Activated T-cell treated with anti-CD3 and anti-CD28 coated beads, Interleukin-2, amount 50 U/mL, for 24 hours (primary cell): ENCODE data around the gene ATG2B.

Source experiments
- DNase-seq: peaks from one replicate; pipeline ENCODE4 v3.0.0-alpha.2; 2020
- H3K27ac Mint-ChIP-seq: 2 replicates; pipeline ENCODE4 v1.8.0; 2020; ENCODE audit warnings: mild to moderate bottlenecking, mixed read lengths
- H3K27me3 Mint-ChIP-seq: 2 replicates; pipeline ENCODE4 v1.8.0; 2020; ENCODE audit warnings: mixed read lengths
- H3K36me3 Mint-ChIP-seq: 2 replicates; pipeline ENCODE4 v1.8.0; 2020; ENCODE audit warnings: low read depth, mixed read lengths
- H3K4me1 Mint-ChIP-seq: 2 replicates; pipeline ENCODE4 v1.8.0; 2020; ENCODE audit warnings: low read depth, mixed read lengths
- H3K4me3 Mint-ChIP-seq: 2 replicates; pipeline ENCODE4 v1.8.0; 2020; ENCODE audit warnings: mild to moderate bottlenecking, moderate library complexity, mixed read lengths
- H3K9me3 Mint-ChIP-seq: 2 replicates; pipeline ENCODE4 v1.8.0; 2020; ENCODE audit warnings: mixed read lengths

Gene ATG2B

DNA sequence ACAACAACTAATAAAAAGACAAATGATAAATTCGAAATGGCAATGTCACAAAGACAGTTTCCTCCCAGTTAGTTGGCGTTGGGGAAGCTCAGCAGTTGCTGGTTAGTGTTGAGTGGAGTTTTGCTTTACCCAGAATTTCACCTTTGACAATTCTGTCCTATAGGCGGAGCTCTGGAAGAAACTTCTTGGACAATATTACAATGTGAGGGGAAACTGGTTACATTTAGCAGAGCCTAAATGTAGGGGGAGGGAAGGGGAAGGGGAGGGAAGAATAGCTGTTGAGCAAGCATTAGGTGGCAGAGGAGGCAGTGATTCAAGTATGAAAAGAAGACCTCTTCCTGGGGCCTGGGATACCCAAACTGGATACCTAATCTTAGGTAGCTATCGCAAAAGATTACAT, 55.7 kb downstream of the ATG2B start:
- DNase-seq, result no peak
- H3K4me1 Mint-ChIP-seq, result no peaks in the 10 kb centered on the region
- H3K27me3 Mint-ChIP-seq, result no peaks in the 10 kb centered on the region
- H3K27ac Mint-ChIP-seq, result no peak overlapping the region
- no peak overlapping the region for H3K4me3 Mint-ChIP-seq
- no peaks in the 10 kb centered on the region for H3K9me3 Mint-ChIP-seq
- peaks cover 85% of the 10 kb centered on the region for H3K36me3 Mint-ChIP-seq

DNA sequence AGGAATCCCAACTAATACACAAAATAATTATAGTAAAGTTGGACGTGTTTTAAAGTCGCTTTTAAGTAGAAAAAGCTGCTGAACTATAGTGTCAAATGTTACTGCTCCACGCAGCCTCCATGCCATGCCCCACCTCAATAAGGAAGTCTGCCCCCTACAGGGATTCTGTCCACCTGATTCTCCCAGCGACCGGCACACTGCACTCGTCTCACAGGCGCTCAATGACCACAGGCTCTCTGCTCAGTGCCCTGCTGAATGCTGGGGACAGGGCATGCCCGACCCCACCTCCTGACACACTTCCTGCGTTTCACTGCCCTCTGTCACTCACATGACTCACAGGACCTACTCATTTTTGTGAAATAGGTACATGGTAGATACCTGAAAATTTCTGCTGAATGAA, 58.2 kb downstream of the ATG2B start:
- DNase-seq, result no peak
- Mint-ChIP-seq H3K4me1 (no peaks in the 10 kb centered on the region), H3K4me3 (no peak overlapping the region), H3K27me3 (no peaks in the 10 kb centered on the region), H3K9me3 (no peaks in the 10 kb centered on the region), H3K27ac (no peak overlapping the region), H3K36me3 (peaks cover 86% of the 10 kb centered on the region)

- H3K36me3 Mint-ChIP-seq, result peaks cover 85% of the 10 kb centered on the region
- no peaks in the 10 kb centered on the region for H3K9me3 Mint-ChIP-seq
- H3K27ac Mint-ChIP-seq, result no peak overlapping the region
- no peak overlapping the region for H3K4me3 Mint-ChIP-seq
- no peaks in the 10 kb centered on the region for H3K4me1 Mint-ChIP-seq
- DNase-seq, result no peak
- no peaks in the 10 kb centered on the region for H3K27me3 Mint-ChIP-seq
Observed at GRCh38 chr14:96303981-96304380, 59.2 kb downstream of the ATG2B start.

GRCh38 chr14:96299441-96299840, 63.7 kb downstream of the ATG2B start:
- Mint-ChIP-seq H3K27ac (no peak overlapping the region), H3K4me1 (no peaks in the 10 kb centered on the region), H3K27me3 (no peaks in the 10 kb centered on the region), H3K9me3 (no peaks in the 10 kb centered on the region), H3K4me3 (no peak overlapping the region), H3K36me3 (peaks cover 66% of the 10 kb centered on the region)
- DNase-seq, result no peak

GRCh38 chr14:96297997-96298515, 65.1 kb downstream of the ATG2B start:
- Mint-ChIP-seq H3K27ac (no peak overlapping the region), H3K9me3 (no peaks in the 10 kb centered on the region), H3K27me3 (no peaks in the 10 kb centered on the region), H3K4me1 (no peaks in the 10 kb centered on the region), H3K36me3 (peaks cover 64% of the 10 kb centered on the region), H3K4me3 (no peak overlapping the region)
- DNase-seq, result no peak

- Mint-ChIP-seq H3K4me3 (no peak overlapping the region), H3K27me3 (no peaks in the 10 kb centered on the region), H3K36me3 (peaks cover 59% of the 10 kb centered on the region), H3K27ac (no peak overlapping the region), H3K9me3 (no peaks in the 10 kb centered on the region), H3K4me1 (no peaks in the 10 kb centered on the region)
- no peak for DNase-seq
Observed at GRCh38 chr14:96297000-96297399, 66.1 kb downstream of the ATG2B start.

- H3K36me3 Mint-ChIP-seq, result peaks cover 57% of the 10 kb centered on the region
- H3K27ac Mint-ChIP-seq, result peak overlapping the region; percentile 15
- H3K4me3 Mint-ChIP-seq, result no peak overlapping the region
- no peak for DNase-seq
- no peaks in the 10 kb centered on the region for H3K27me3 Mint-ChIP-seq
- no peaks in the 10 kb centered on the region for H3K4me1 Mint-ChIP-seq
- H3K9me3 Mint-ChIP-seq, result no peaks in the 10 kb centered on the region
Observed at GRCh38 chr14:96294246-96294645, 68.9 kb downstream of the ATG2B start.

DNA sequence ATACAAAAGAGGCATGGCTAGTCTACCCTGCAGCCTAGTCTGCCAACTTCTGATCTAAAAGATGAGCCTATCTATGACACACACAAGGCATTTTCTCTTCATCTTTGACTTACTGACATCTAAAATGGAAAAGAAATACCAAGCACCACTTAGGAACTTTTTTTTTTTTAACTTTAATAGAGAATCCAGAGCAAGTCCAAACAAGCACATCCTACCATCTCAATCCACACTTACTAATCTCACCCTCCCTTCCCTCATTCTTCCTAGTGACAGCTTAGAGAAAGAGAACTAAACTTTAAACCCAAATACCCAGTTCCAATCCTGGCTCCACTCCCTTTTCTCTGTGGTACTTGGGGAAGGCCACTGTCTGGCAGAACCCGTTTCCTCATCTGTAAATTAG, 75.3 kb downstream of the ATG2B start:
- peak overlapping the region; percentile 34 for H3K27ac Mint-ChIP-seq
- H3K9me3 Mint-ChIP-seq, result no peaks in the 10 kb centered on the region
- no peak for DNase-seq
- peaks cover 79% of the 10 kb centered on the region for H3K36me3 Mint-ChIP-seq
- no peaks in the 10 kb centered on the region for H3K27me3 Mint-ChIP-seq
- no peak overlapping the region for H3K4me3 Mint-ChIP-seq
- no peaks in the 10 kb centered on the region for H3K4me1 Mint-ChIP-seq

GRCh38 chr14:96286251-96286650, 76.9 kb downstream of the ATG2B start:
- H3K4me3 Mint-ChIP-seq, result no peak overlapping the region
- no peaks in the 10 kb centered on the region for H3K4me1 Mint-ChIP-seq
- no peaks in the 10 kb centered on the region for H3K9me3 Mint-ChIP-seq
- no peak for DNase-seq
- peaks cover 81% of the 10 kb centered on the region for H3K36me3 Mint-ChIP-seq
- no peak overlapping the region for H3K27ac Mint-ChIP-seq
- H3K27me3 Mint-ChIP-seq, result no peaks in the 10 kb centered on the region

DNA sequence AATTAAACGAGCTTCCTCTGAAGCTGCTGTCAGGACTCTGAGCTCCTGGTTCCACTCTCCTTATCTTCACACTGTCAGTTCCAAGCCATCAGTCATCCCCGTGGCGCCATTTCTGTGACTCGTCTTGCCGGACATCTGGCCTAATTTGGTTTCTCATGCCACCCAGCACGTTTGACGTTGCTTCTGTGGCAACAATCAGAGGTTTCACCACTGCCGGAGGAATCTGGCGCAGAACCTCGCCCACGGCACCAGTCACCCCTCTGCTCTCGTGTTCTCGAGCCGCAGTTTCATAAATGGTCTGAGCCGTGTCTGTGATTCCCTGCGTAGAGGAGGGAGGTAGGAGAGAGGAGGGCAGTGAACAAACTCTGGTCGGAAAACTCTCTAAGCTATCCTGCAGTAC, 77.5 kb downstream of the ATG2B start:
- no peaks in the 10 kb centered on the region for H3K4me1 Mint-ChIP-seq
- H3K36me3 Mint-ChIP-seq, result peaks cover 79% of the 10 kb centered on the region
- no peak overlapping the region for H3K27ac Mint-ChIP-seq
- no peaks in the 10 kb centered on the region for H3K9me3 Mint-ChIP-seq
- DNase-seq, result no peak
- H3K4me3 Mint-ChIP-seq, result no peak overlapping the region
- H3K27me3 Mint-ChIP-seq, result no peaks in the 10 kb centered on the region

GRCh38 chr14:96284430-96284829, 78.7 kb downstream of the ATG2B start:
- Mint-ChIP-seq H3K4me3 (no peak overlapping the region), H3K27me3 (no peaks in the 10 kb centered on the region), H3K9me3 (no peaks in the 10 kb centered on the region), H3K36me3 (peaks cover 73% of the 10 kb centered on the region), H3K27ac (no peak overlapping the region), H3K4me1 (no peaks in the 10 kb centered on the region)
- no peak for DNase-seq

DNA sequence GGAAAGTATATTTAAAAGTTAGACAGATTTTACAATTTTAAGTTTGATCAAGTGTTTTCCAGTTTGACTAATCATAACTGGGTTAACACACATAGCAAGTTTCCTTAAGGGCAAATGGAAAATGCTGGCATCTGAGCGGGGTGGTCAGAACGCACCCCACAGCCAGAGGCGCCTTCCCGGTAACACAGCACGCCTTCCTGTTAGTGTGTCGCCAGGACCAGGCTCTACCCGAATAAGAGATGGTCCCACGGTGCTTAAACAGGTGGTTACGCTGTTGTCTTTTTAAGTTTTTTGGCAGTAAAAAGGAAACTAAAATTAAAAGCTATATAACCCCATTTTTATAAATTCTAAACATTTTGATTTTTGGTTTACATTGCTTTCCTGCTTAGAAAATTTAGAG, 79.1 kb downstream of the ATG2B start:
- no peak overlapping the region for H3K27ac Mint-ChIP-seq
- DNase-seq, result no peak
- no peaks in the 10 kb centered on the region for H3K27me3 Mint-ChIP-seq
- H3K4me3 Mint-ChIP-seq, result no peak overlapping the region
- no peaks in the 10 kb centered on the region for H3K9me3 Mint-ChIP-seq
- peaks cover 69% of the 10 kb centered on the region for H3K36me3 Mint-ChIP-seq
- no peaks in the 10 kb centered on the region for H3K4me1 Mint-ChIP-seq

- Mint-ChIP-seq H3K9me3 (peaks cover 4% of the 10 kb centered on the region), H3K27me3 (no peaks in the 10 kb centered on the region), H3K4me3 (no peak overlapping the region), H3K27ac (no peak overlapping the region), H3K36me3 (peaks cover 52% of the 10 kb centered on the region), H3K4me1 (no peaks in the 10 kb centered on the region)
- DNase-seq, result no peak
Observed at GRCh38 chr14:96281486-96281885, 81.7 kb downstream of the ATG2B start.

GRCh38 chr14:96280104-96280503, 83.0 kb downstream of the ATG2B start:
- Mint-ChIP-seq H3K9me3 (peaks cover 4% of the 10 kb centered on the region), H3K4me3 (no peak overlapping the region), H3K27ac (no peak overlapping the region), H3K36me3 (peaks cover 38% of the 10 kb centered on the region), H3K4me1 (no peaks in the 10 kb centered on the region), H3K27me3 (no peaks in the 10 kb centered on the region)
- no peak for DNase-seq

DNA sequence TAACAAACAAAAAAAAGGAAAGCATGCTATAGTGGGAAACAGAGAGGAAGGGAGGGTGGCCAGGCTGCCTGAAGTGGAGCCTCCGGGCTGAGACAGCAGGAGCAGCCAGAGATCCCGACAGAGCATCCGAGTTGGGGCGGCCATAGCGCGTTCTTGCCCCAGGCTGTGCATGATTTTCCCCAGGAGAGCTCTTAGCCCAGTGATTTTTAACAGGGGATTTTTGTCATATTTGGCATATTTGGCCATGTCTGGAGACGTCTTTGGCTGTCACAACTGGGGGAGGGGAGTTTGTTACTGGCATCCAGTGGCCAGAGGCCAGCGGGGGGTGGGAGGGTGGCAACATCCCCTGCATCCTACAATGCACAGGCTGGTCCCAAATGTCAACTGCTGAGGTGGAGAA, 83.6 kb downstream of the ATG2B start:
- H3K9me3 Mint-ChIP-seq, result peaks cover 4% of the 10 kb centered on the region
- H3K4me1 Mint-ChIP-seq, result no peaks in the 10 kb centered on the region
- H3K27me3 Mint-ChIP-seq, result peaks cover 2% of the 10 kb centered on the region
- H3K27ac Mint-ChIP-seq, result no peak overlapping the region
- H3K36me3 Mint-ChIP-seq, result peaks cover 34% of the 10 kb centered on the region
- no peak overlapping the region for H3K4me3 Mint-ChIP-seq
- DNase-seq, result no peak

DNA sequence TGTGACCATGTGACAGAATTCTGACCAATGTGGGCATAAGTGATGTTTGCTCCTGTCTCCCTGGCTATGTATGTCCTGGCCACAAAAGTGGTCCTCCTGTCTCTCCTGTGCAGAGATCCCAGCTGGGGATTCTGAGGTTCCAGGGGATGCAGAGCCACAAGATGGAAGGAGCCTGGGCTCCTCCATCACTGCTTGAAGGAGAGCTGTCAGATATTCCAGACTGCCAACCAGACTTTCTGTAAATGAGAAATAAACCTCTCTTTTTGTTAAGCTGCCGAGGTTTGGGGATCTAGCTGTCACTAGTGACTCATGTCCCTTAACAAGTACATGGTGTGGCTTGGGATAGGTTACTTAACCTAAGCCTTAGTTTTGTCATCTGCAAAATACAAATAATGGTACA, 85.3 kb downstream of the ATG2B start:
- Mint-ChIP-seq H3K4me1 (no peaks in the 10 kb centered on the region), H3K9me3 (peaks cover 4% of the 10 kb centered on the region), H3K27ac (no peak overlapping the region), H3K27me3 (peaks cover 3% of the 10 kb centered on the region), H3K36me3 (peaks cover 19% of the 10 kb centered on the region), H3K4me3 (no peak overlapping the region)
- DNase-seq, result no peak
